Stimulated activated CD4-positive, alpha-beta T cell treated with anti-CD3 and anti-CD28 coated beads, Interleukin-1b, Interleukin-23, amount 100 ng/mL, for 48 hours (primary cell): Measurements from ENCODE around the gene DLGAP3.
"Not testable (repeated sequence)": the region's sequence is repeated elsewhere in the genome, so short reads cannot be mapped to it uniquely, and the experiment has no call there.

ENCODE experiments used
- DNase-seq: peaks from one replicate; pipeline ENCODE4 v3.0.0-alpha.2; 2020

DLGAP3 gene, protein sequence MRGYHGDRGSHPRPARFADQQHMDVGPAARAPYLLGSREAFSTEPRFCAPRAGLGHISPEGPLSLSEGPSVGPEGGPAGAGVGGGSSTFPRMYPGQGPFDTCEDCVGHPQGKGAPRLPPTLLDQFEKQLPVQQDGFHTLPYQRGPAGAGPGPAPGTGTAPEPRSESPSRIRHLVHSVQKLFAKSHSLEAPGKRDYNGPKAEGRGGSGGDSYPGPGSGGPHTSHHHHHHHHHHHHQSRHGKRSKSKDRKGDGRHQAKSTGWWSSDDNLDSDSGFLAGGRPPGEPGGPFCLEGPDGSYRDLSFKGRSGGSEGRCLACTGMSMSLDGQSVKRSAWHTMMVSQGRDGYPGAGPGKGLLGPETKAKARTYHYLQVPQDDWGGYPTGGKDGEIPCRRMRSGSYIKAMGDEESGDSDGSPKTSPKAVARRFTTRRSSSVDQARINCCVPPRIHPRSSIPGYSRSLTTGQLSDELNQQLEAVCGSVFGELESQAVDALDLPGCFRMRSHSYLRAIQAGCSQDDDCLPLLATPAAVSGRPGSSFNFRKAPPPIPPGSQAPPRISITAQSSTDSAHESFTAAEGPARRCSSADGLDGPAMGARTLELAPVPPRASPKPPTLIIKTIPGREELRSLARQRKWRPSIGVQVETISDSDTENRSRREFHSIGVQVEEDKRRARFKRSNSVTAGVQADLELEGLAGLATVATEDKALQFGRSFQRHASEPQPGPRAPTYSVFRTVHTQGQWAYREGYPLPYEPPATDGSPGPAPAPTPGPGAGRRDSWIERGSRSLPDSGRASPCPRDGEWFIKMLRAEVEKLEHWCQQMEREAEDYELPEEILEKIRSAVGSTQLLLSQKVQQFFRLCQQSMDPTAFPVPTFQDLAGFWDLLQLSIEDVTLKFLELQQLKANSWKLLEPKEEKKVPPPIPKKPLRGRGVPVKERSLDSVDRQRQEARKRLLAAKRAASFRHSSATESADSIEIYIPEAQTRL

GRCh38 chr1:34929497-34929852 lies at the start of gene DLGAP3:
Gene DLGAP3, minus strand, starts transcription at chr1:34929650. Its CDS starts 24,267 bp downstream, at chr1:34905383.
- no peak for DNase-seq

- no peak for DNase-seq
Observed at GRCh38 chr1:34978921-34979320, 49.5 kb upstream of the DLGAP3 start.

DNA sequence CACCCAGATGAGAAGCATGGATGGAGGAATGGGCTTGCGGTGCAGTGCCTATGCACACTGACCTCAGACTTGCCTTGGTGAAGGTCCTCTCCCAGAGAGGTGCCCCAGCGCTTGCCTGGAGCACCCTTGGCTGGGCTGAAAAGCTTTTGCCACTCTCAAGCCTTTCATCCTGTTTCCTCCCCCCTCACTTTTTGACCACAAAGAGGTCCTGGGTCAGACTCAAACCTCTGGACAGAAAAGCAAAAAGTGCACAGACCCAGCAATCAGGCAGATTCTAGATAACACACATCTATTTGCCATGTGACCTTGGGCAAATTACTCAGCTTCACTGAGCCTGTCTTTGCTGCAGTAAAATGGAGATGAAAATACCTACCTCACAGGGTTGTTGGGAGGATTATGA lies 48.4 kb upstream of the DLGAP3 start:
- no peak for DNase-seq

DNA sequence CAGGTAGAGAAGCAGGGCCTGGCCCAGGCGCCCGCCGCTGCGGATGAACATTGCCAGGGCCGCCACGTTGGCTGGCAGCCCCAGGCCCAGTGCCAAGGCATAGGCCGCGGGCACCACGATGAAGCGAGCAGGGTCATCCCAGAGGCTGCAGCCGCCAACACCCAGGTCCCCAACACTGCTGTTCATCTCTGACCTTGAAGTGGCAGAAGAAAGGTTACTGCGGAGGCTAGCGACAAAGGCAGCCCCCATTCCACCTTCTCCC lies 47.7 kb upstream of the DLGAP3 start:
- DNase-seq, result no peak

GRCh38 chr1:34976384-34977209 lies 47.1 kb upstream of the DLGAP3 start:
- DNase-seq, result no peak

GRCh38 chr1:34975771-34976170 lies 46.3 kb upstream of the DLGAP3 start:
- no peak for DNase-seq

DNA sequence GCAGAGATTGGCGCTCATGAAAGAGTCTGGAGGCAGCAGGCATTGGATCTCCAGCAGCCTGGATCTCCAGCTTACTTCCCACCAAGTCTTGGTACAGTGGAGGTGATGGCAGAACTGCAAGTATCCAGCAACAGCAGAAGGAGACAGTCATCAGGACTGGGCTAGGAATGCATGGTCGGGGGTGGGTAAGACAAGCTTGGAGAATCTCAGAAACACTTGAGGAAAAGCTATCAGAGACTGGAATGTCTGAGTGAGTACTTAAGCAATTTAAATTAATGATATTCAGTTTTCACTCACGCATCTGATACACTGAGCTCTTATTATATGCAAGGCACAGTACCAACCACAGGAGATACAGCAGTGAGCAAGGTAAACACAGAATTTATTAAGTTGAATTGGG lies 45.9 kb upstream of the DLGAP3 start:
- no peak for DNase-seq

DNA sequence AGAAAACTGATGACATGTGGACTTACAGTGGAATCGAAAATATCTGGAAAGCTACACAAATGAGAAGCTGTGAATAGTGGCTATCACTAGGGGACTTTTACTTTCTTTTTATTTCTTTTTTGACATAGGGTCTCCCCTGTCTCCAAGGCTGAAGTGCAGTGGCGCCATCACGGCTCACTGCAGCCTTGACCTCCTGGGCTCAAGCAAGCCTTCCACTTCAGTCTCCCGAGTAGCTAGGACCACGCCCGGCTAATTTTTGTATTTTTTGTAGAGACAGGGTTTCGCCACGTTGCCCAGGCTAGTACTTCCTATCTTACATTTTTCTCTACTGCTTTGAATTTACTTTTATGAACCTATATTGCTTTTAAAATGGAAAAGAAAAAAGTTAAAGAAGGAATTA lies 45.2 kb upstream of the DLGAP3 start:
- DNase-seq, result no peak

GRCh38 chr1:34973326-34973725 lies 43.9 kb upstream of the DLGAP3 start:
- DNase-seq, result no peak

GRCh38 chr1:34970829-34971228 lies 41.4 kb upstream of the DLGAP3 start:
- no peak for DNase-seq

- DNase-seq, result no peak
Observed at GRCh38 chr1:34970220-34970735, 40.8 kb upstream of the DLGAP3 start.

- DNase-seq, result not testable (repeated sequence)
Observed at GRCh38 chr1:34968297-34968696, 38.8 kb upstream of the DLGAP3 start.

GRCh38 chr1:34967672-34968071 lies 38.2 kb upstream of the DLGAP3 start:
- DNase-seq, result not testable (repeated sequence)

- DNase-seq, result no peak
Observed at GRCh38 chr1:34965597-34965996, 36.1 kb upstream of the DLGAP3 start.

DNA sequence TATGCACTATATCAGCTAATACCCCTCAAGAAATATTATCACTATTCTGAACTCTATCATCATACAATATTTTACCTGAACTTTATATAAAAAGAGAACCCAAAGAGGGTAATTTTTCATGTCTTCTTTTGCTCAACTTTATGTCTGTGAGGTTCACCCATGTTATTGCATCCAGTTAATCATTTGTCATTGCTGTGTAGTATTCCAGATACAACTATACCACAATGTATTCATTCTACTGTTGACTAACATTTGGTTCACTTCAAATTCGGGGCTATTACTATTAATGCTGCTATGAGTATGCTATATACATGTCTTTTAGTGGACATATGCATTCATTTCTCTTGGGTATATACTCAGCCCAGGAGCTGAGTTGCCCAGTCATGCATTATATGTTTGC lies 21.0 kb upstream of the DLGAP3 start:
- DNase-seq, result no peak

GRCh38 chr1:34948739-34949138 lies 19.3 kb upstream of the DLGAP3 start:
- DNase-seq, result not testable (repeated sequence)

GRCh38 chr1:34947641-34948314 lies 18.3 kb upstream of the DLGAP3 start:
- DNase-seq, result not testable (repeated sequence)

GRCh38 chr1:34946211-34946610 lies 16.8 kb upstream of the DLGAP3 start:
- no peak for DNase-seq

DNA sequence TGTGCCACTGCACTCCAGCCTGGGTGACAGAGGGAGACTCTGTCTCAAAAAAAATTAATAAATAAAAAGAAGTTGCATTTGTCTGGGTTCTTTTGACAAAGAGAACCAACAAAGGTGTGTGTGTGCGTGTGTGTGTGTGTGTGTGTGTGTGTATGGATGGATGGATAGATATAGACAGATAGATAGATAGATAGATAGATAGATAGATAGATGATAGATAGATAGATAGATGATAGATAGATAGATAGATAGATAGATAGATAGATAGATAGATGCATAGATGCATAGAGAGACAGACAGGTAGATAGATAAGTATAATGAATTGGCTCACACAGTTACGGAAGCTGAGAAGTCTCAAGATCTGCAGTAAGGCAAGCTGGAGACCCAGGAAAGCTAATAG lies 12.3 kb upstream of the DLGAP3 start:
- DNase-seq, result not testable (repeated sequence)

GRCh38 chr1:34930702-34931071 lies 1.2 kb upstream of the DLGAP3 start:
- no peak for DNase-seq

- DNase-seq, result no peak
Observed at GRCh38 chr1:34929853-34930701, 627 bp upstream of the DLGAP3 start.
